Medulla oblongata (tissue), 1 donor: ENCODE measurements around the gene C15orf39.
"Not testable (repeated sequence)": the region's sequence is repeated elsewhere in the genome, so short reads cannot be mapped to it uniquely, and the experiment has no call there.

Experiments used
- DNase-seq: peaks from one replicate; pipeline ENCODE4 v3.0.0-alpha.2; 2015; ENCODE audit errors: extremely low spot score

C15orf39 gene

GRCh38 chr15:75231836-75232235 is 30.2 kb downstream of the C15orf39 start:
- DNase-seq: no peak

GRCh38 chr15:75232252-75232813 is 30.7 kb downstream of the C15orf39 start:
- DNase-seq: no peak

- no peak for DNase-seq
Measured at GRCh38 chr15:75232826-75233503, 31.3 kb downstream of the C15orf39 start.

GRCh38 chr15:75233504-75234190 is 32.0 kb downstream of the C15orf39 start:
- DNase-seq: no peak

- no peak for DNase-seq
Measured at GRCh38 chr15:75234191-75234810, 32.6 kb downstream of the C15orf39 start.

- DNase-seq: no peak
Measured at GRCh38 chr15:75235051-75235673, 33.5 kb downstream of the C15orf39 start.

GRCh38 chr15:75235760-75236729 is 34.4 kb downstream of the C15orf39 start:
- no peak for DNase-seq

- DNase-seq: no peak
Measured at GRCh38 chr15:75237316-75237982, 35.8 kb downstream of the C15orf39 start.

GRCh38 chr15:75238150-75238549 is 36.5 kb downstream of the C15orf39 start:
- no peak for DNase-seq

- DNase-seq: not testable (repeated sequence)
Measured at GRCh38 chr15:75245741-75246140, 44.1 kb downstream of the C15orf39 start.

- not testable (repeated sequence) for DNase-seq
Measured at GRCh38 chr15:75248991-75249390, 47.3 kb downstream of the C15orf39 start.

- DNase-seq: no peak
Measured at GRCh38 chr15:75249726-75250125, 48.0 kb downstream of the C15orf39 start.

- DNase-seq: not testable (repeated sequence)
Measured at GRCh38 chr15:75251343-75251742, 49.7 kb downstream of the C15orf39 start.

GRCh38 chr15:75252285-75252684 is 50.6 kb downstream of the C15orf39 start:
- not testable (repeated sequence) for DNase-seq

- not testable (repeated sequence) for DNase-seq
Measured at GRCh38 chr15:75258034-75258433, 56.4 kb downstream of the C15orf39 start, which contains the start of gene GOLGA6C. TSS of gene GOLGA6C (plus strand) at chr15:75258334. CDS start at chr15:75258599, 265 bp downstream.

- DNase-seq: not testable (repeated sequence)
Measured at GRCh38 chr15:75258620-75259343, 57.1 kb downstream of the C15orf39 start.

- not testable (repeated sequence) for DNase-seq
Measured at GRCh38 chr15:75259873-75260272, 58.2 kb downstream of the C15orf39 start.
